Measurements from ENCODE around the gene SPECC1L.

SPECC1L gene

GRCh38 chr22:24455751-24456426 is 185.3 kb downstream of the SPECC1L start:
- Histone ChIP-seq H3K27ac (replicated peaks) (no peak overlapping the region), H3K4me3 (replicated peaks; ENCODE audit: insufficient read depth, low read length) (no peak overlapping the region), H3K27me3 (ENCODE audit: insufficient read depth, poor library complexity, severe bottlenecking) (no peaks in the 10 kb centered on the region)
- no peak for TF ChIP-seq REST (IDR thresholded peaks at IDR 0.05; ENCODE audit: insufficient replicate concordance, low read depth)
- no peak for TF ChIP-seq POLR2AphosphoS5 (IDR thresholded peaks at IDR 0.05; ENCODE audit: low read depth)
- no peak for TF ChIP-seq GABPA (IDR thresholded peaks at IDR 0.05; ENCODE audit: low read depth)
- no peak for TF ChIP-seq SPI1 (IDR thresholded peaks at IDR 0.05; ENCODE audit: borderline replicate concordance, low read depth)
- TF ChIP-seq CTCF (IDR thresholded peaks at IDR 0.05; ENCODE audit: insufficient read depth, low read length) = no peak
- DNase-seq (ENCODE audit: low read depth in 1 of 2, low spot score in 1 of 2) = no peak

GRCh38 chr22:24457894-24458420 is 187.3 kb downstream of the SPECC1L start:
- TF ChIP-seq SPI1 (IDR thresholded peaks at IDR 0.05; ENCODE audit: borderline replicate concordance, low read depth) (no peak), REST (IDR thresholded peaks at IDR 0.05; ENCODE audit: insufficient replicate concordance, low read depth) (no peak), POLR2AphosphoS5 (IDR thresholded peaks at IDR 0.05; ENCODE audit: low read depth) (no peak), CTCF (IDR thresholded peaks at IDR 0.05; ENCODE audit: insufficient read depth, low read length) (no peak)
- Histone ChIP-seq H3K4me3 (replicated peaks; ENCODE audit: insufficient read depth, low read length) (no peak overlapping the region), H3K27ac (replicated peaks) (no peak overlapping the region), H3K27me3 (ENCODE audit: insufficient read depth, poor library complexity, severe bottlenecking) (no peaks in the 10 kb centered on the region)
- DNase-seq (ENCODE audit: low read depth in 1 of 2, low spot score in 1 of 2) = no peak

GRCh38 chr22:24459911-24460310 is 189.3 kb downstream of the SPECC1L start:
- H3K27ac ChIP-seq (replicated peaks) = no peak overlapping the region
- H3K27me3 ChIP-seq (ENCODE audit: insufficient read depth, poor library complexity, severe bottlenecking) = no peaks in the 10 kb centered on the region
- DNase-seq (ENCODE audit: low read depth in 1 of 2, low spot score in 1 of 2) = no peak
- TF ChIP-seq CTCF (IDR thresholded peaks at IDR 0.05; ENCODE audit: insufficient read depth, low read length) (no peak), GABPA (IDR thresholded peaks at IDR 0.05; ENCODE audit: low read depth) (no peak), SPI1 (IDR thresholded peaks at IDR 0.05; ENCODE audit: borderline replicate concordance, low read depth) (no peak), POLR2AphosphoS5 (IDR thresholded peaks at IDR 0.05; ENCODE audit: low read depth) (no peak), REST (IDR thresholded peaks at IDR 0.05; ENCODE audit: insufficient replicate concordance, low read depth) (no peak)
- H3K4me3 ChIP-seq (replicated peaks; ENCODE audit: insufficient read depth, low read length) = no peak overlapping the region
